Coronary artery (tissue), 2 donors: Measurements from ENCODE around the gene OR6N1.

Experiments
- DNase-seq: peaks from one replicate; pipeline ENCODE4 v3.0.0-alpha.2; 2017; ENCODE audit warnings: low spot score
- H3K27ac ChIP-seq, 2 donors: fragments of 200-600 bp; sonication (generic); one replicate each; pipeline ENCODE4 v1.5.1; 2016 to 2019
- H3K4me3 ChIP-seq: fragments of 200-600 bp; sonication (generic); 2 replicates; pipeline ENCODE4 v1.5.1; 2016; ENCODE audit warnings: mild to moderate bottlenecking, moderate library complexity
- CTCF ChIP-seq: fragments of 200-600 bp; sonication (generic); IDR thresholded peaks from one replicate; pipeline ENCODE4 v1.5.1; 2019; ENCODE audit warnings: antibody characterized with exemption

OR6N1 gene

GRCh38 chr1:158728510-158729225 lies 43.3 kb downstream of the OR6N1 start:
- H3K4me3 ChIP-seq = no peak overlapping the region
- no peak for DNase-seq
- TF ChIP-seq CTCF = no peak
- no peak overlapping the region for H3K27ac ChIP-seq

GRCh38 chr1:158724442-158724841 lies 47.6 kb downstream of the OR6N1 start:
- no peak for DNase-seq
- Histone ChIP-seq H3K27ac (no peak overlapping the region), H3K4me3 (no peak overlapping the region)
- no peak for TF ChIP-seq CTCF

GRCh38 chr1:158720620-158721019 lies 51.4 kb downstream of the OR6N1 start, which contains the start of gene OR6K3:
Gene OR6K3, minus strand, starts transcription at chr1:158720720. Its CDS starts 2,605 bp downstream, at chr1:158718115.
- Histone ChIP-seq H3K4me3 (no peak within 1 kb of the TSS), H3K27ac (no peak within 1 kb of the TSS)
- DNase-seq = no peak
- no peak for TF ChIP-seq CTCF

GRCh38 chr1:158719664-158720063 lies 52.3 kb downstream of the OR6N1 start:
- no peak for DNase-seq
- H3K4me3 ChIP-seq = no peak overlapping the region
- H3K27ac ChIP-seq = no peak overlapping the region
- TF ChIP-seq CTCF = no peak

GRCh38 chr1:158717344-158717743 lies 54.7 kb downstream of the OR6N1 start:
- no peak overlapping the region for H3K27ac ChIP-seq
- no peak overlapping the region for H3K4me3 ChIP-seq
- TF ChIP-seq CTCF = no peak
- DNase-seq = no peak

GRCh38 chr1:158716335-158716734 lies 55.7 kb downstream of the OR6N1 start:
- no peak for TF ChIP-seq CTCF
- DNase-seq = no peak
- H3K4me3 ChIP-seq = no peak overlapping the region
- H3K27ac ChIP-seq = no peak overlapping the region

- no peak for DNase-seq
- Histone ChIP-seq H3K4me3 (no peak overlapping the region), H3K27ac (no peak overlapping the region)
- no peak for TF ChIP-seq CTCF
Observed at GRCh38 chr1:158714754-158715153, 57.2 kb downstream of the OR6N1 start.
